ENCODE results near the gene FOXP1.

FOXP1 gene

GRCh38 chr3:71307991-71308697 lies 275.4 kb downstream of the FOXP1 start:
- in situ Hi-C loops (cut with MboI; ENCODE audit: low pct_unique_long_range_greater_than_20kb, low sequenced_read_pairs, unreplicated experiment): no loop called here
- no peak for DNase-seq (ENCODE audit: low spot score)
- no peak for TF ChIP-seq CTCF (IDR thresholded peaks at IDR 0.05; ENCODE audit: extremely low read depth, insufficient read depth, missing control alignments)

- in situ Hi-C loops (cut with MboI; ENCODE audit: low pct_unique_long_range_greater_than_20kb, low sequenced_read_pairs, unreplicated experiment): no loop called here
- TF ChIP-seq CTCF (IDR thresholded peaks at IDR 0.05; ENCODE audit: extremely low read depth, insufficient read depth, missing control alignments): no peak
- DNase-seq (ENCODE audit: low spot score): no peak
Observed at GRCh38 chr3:71305231-71306206, 278.0 kb downstream of the FOXP1 start.

GRCh38 chr3:71304684-71305083 lies 278.8 kb downstream of the FOXP1 start:
- no peak for DNase-seq (ENCODE audit: low spot score)
- peak; percentile 9 for TF ChIP-seq CTCF (IDR thresholded peaks at IDR 0.05; ENCODE audit: extremely low read depth, insufficient read depth, missing control alignments)
- in situ Hi-C loops (cut with MboI; ENCODE audit: low pct_unique_long_range_greater_than_20kb, low sequenced_read_pairs, unreplicated experiment): no loop called here

GRCh38 chr3:71304247-71304646 lies 279.3 kb downstream of the FOXP1 start:
- TF ChIP-seq CTCF (IDR thresholded peaks at IDR 0.05; ENCODE audit: extremely low read depth, insufficient read depth, missing control alignments): no peak
- no peak for DNase-seq (ENCODE audit: low spot score)
- in situ Hi-C loops (cut with MboI; ENCODE audit: low pct_unique_long_range_greater_than_20kb, low sequenced_read_pairs, unreplicated experiment): no loop called here

GRCh38 chr3:71303627-71304200 lies 279.8 kb downstream of the FOXP1 start:
- no peak for DNase-seq (ENCODE audit: low spot score)
- in situ Hi-C loops (cut with MboI; ENCODE audit: low pct_unique_long_range_greater_than_20kb, low sequenced_read_pairs, unreplicated experiment): no loop called here
- no peak for TF ChIP-seq CTCF (IDR thresholded peaks at IDR 0.05; ENCODE audit: extremely low read depth, insufficient read depth, missing control alignments)

- no peak for TF ChIP-seq CTCF (IDR thresholded peaks at IDR 0.05; ENCODE audit: extremely low read depth, insufficient read depth, missing control alignments)
- DNase-seq (ENCODE audit: low spot score): no peak
- in situ Hi-C loops (cut with MboI; ENCODE audit: low pct_unique_long_range_greater_than_20kb, low sequenced_read_pairs, unreplicated experiment): no loop called here
Observed at GRCh38 chr3:71302604-71303003, 280.9 kb downstream of the FOXP1 start.

All from GM13977 (cell line).